Measurements from ENCODE around the gene PPME1.

- TF ChIP-seq CTCF (conservative IDR thresholded peaks at IDR 0.05; ENCODE audit: low read length) (no peak), EZH2phosphoT487 (IDR thresholded peaks at IDR 0.05; ENCODE audit: borderline replicate concordance, low read depth, low read length) (no peak)
Measured at GRCh38 chr11:74282421-74282820, 111.3 kb downstream of the PPME1 start.
